ENCODE results near the gene OR2F2.

GRCh38 chr7:143979359-143979758 is 44.3 kb downstream of the OR2F2 start:
- TF ChIP-seq CTCF (IDR thresholded peaks at IDR 0.05) (no peak), EP300 (IDR thresholded peaks at IDR 0.05) (no peak), POLR2A (IDR thresholded peaks at IDR 0.05) (no peak), POLR2AphosphoS5 (IDR thresholded peaks at IDR 0.05) (no peak)

All from upper lobe of left lung (tissue), 4 donors.